UCSD-AML1 (cell line): ENCODE data around the gene RILPL1.
"Not testable (repeated sequence)": the region's sequence is repeated elsewhere in the genome, so short reads cannot be mapped to it uniquely, and the experiment has no call there.

Experiments used
- DNase-seq: peaks from one replicate; lab custom pipeline; 2025; ENCODE audit not compliant: unreplicated experiment; lab: John Stamatoyannopoulos, UW

The RILPL1 gene

GRCh38 chr12:123494124-123494851, 39.2 kb downstream of the RILPL1 start:
- DNase-seq = no peak

GRCh38 chr12:123492339-123493039, 41.0 kb downstream of the RILPL1 start:
- DNase-seq = not testable (repeated sequence)

- DNase-seq = no peak
These were observed 42.0 kb downstream of the RILPL1 start for GRCh38 chr12:123491481-123491880.

- DNase-seq = no peak
These were observed 42.5 kb downstream of the RILPL1 start for GRCh38 chr12:123491056-123491455.

- DNase-seq = no peak
These were observed 43.4 kb downstream of the RILPL1 start for GRCh38 chr12:123490089-123490488.

GRCh38 chr12:123489580-123489979, 43.9 kb downstream of the RILPL1 start:
- no peak for DNase-seq

GRCh38 chr12:123488539-123489230, 44.8 kb downstream of the RILPL1 start:
- DNase-seq = no peak

- no peak for DNase-seq
These were observed 46.1 kb downstream of the RILPL1 start for GRCh38 chr12:123487428-123487827.

- DNase-seq = no peak
These were observed 47.8 kb downstream of the RILPL1 start for GRCh38 chr12:123485756-123486155.

GRCh38 chr12:123483602-123484248, 49.8 kb downstream of the RILPL1 start:
- DNase-seq = no peak

- no peak for DNase-seq
These were observed 50.6 kb downstream of the RILPL1 start for GRCh38 chr12:123482876-123483275.

GRCh38 chr12:123481251-123481650, 52.3 kb downstream of the RILPL1 start:
- not testable (repeated sequence) for DNase-seq

GRCh38 chr12:123479442-123480180, 53.9 kb downstream of the RILPL1 start:
- DNase-seq = no peak

GRCh38 chr12:123478762-123479161, 54.8 kb downstream of the RILPL1 start:
- no peak for DNase-seq

- no peak for DNase-seq
These were observed 55.5 kb downstream of the RILPL1 start for GRCh38 chr12:123478069-123478468.

- DNase-seq = no peak
These were observed 58.2 kb downstream of the RILPL1 start for GRCh38 chr12:123475246-123475703.

- no peak for DNase-seq
These were observed 58.9 kb downstream of the RILPL1 start for GRCh38 chr12:123474485-123475245.

GRCh38 chr12:123472438-123472849, 61.1 kb downstream of the RILPL1 start:
- no peak for DNase-seq

GRCh38 chr12:123471374-123472068, 62.0 kb downstream of the RILPL1 start:
- no peak for DNase-seq
